Spinal cord (tissue), 10 donors: ENCODE data around the gene UNC13A. TPM values are rescaled to one million over a fixed set of nuclear protein-coding genes. Genes with fewer than 3 reads are reported as not detected.
A peak's percentile ranks its signal among the peaks of the same experiment; 100 is the strongest.

Experiments
- DNase-seq, 6 donors: peaks; one replicate each; pipeline versions ENCODE4 v3.0.0 to v3.0.0-alpha.2; 2013 to 2015; ENCODE audit warnings: low spot score in 6 of 6, low read depth in 4 of 6
- H3K27ac ChIP-seq: one replicate; pipeline ENCODE4 v1.5.1; 2013; ENCODE audit warnings: low read depth, low read length, control low read depth
- H3K27me3 ChIP-seq: one replicate; pipeline ENCODE4 v1.6.1; 2013; ENCODE audit warnings: low read length; ENCODE audit not compliant: control insufficient read depth, insufficient read depth
- H3K36me3 ChIP-seq: one replicate; pipeline ENCODE4 v1.6.1; 2013; ENCODE audit warnings: low read length; ENCODE audit not compliant: control insufficient read depth, insufficient read depth
- H3K4me1 ChIP-seq: one replicate; pipeline ENCODE4 v1.6.1; 2013; ENCODE audit warnings: low read length; ENCODE audit not compliant: control insufficient read depth, insufficient read depth
- H3K4me3 ChIP-seq: one replicate; pipeline ENCODE4 v1.5.1; 2013; ENCODE audit warnings: low read depth, low read length, control low read depth
- H3K9me3 ChIP-seq: one replicate; pipeline ENCODE4 v1.6.1; 2013; ENCODE audit warnings: low read length; ENCODE audit not compliant: control insufficient read depth, insufficient read depth
- WGBS: methylation state at CpG from one replicate; pipeline ENCODE4 v1.1.5; 2013; ENCODE audit warnings: missing lambda C conversion rate; ENCODE audit not compliant: insufficient coverage; 5-methylcytosine and 5-hydroxymethylcytosine counted together
- polyA plus RNA-seq, 2 donors: library from polyadenylated mRNA; unstranded; fragments of 120-200 nt; gene quantifications; one replicate each; pipeline ENCODE4 v1.2.1, GENCODE V29; 2013; ENCODE audit not compliant: insufficient read length in 2 of 2
- total RNA-seq, 2 donors: library from RNA; depleted of rRNA in 1 of 2; stranded (reverse); fragments of 120-200 nt in 1 of 2; fragments of >200 nt in 1 of 2; gene quantifications; one replicate each; pipeline versions ENCODE4 v1.2.3 to v1.2.4, GENCODE V29; 2013 to 2014
- donor health status: healthy.

The UNC13A gene
- total and polyA plus RNA-seq, 4 donors, result 11.2 to 57.4 (median 40.4) TPM

DNA sequence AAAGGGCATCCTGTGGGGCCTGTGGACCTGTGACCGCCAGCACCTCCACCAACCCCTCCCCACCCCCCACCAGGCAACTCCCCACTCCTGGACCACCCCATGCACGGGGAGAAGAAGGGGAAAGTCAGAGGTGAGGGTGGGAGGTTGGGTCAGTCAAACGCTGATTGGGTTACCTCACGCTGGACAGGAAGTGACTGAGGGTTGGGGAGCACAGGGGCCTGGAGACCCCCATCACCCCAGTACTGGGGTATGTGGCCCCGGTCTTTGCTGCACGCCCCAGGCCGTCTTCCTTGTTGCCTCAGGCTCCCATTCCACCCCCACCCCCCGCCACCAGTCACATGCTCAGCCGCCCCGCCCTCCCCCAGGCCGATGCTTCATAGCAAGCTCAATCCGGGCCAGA, 73.7 kb downstream of the UNC13A start:
- DNase-seq, result no peak
- WGBS, result 83% methylated on average over 3 of the region's 12 CpGs
- Histone ChIP-seq H3K4me3 (no peak overlapping the region), H3K27ac (no peak overlapping the region), H3K27me3 (no peaks in the 10 kb centered on the region), H3K36me3 (peaks cover 52% of the 10 kb centered on the region), H3K9me3 (no peaks in the 10 kb centered on the region), H3K4me1 (no peaks in the 10 kb centered on the region)

DNA sequence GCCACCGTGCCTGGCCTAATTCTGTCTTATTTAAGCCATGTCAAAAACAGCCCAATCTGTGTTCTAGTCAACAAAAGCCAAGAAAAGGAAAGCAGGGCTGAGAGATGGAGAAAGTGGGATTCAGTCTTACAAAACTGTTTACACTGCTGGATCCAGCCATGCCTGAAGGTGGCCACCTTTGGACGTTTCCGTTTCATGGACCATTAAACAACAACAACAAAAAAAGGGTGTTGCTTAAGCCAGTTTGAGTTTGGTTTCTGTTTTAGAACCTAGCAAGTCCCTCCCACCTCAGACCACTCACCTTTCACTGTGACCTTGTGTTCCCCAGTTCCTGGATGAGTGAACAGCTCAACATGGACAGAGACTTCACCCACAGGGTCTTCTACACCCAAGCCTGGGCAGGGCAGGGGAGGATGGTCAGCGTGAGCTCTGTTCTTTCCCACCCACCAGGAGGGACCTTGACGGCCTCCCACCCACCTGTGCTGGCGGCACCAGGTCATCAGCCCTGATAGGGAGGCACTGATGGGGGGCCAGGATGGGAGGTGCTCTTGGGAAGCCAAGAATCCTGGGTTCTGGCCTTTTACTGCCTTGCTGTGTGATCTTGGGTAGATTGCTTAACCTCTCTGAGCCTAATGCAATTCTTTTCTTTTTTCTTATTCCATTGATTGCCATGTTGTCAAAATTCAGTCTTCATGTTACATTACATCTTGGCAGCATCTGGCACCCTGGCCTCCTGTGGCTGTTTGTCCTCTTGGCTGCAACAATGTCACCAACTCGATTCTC, 76.5 kb downstream of the UNC13A start:
- WGBS, result 90% methylated on average over 3 of the region's 7 CpGs
- no peaks in the 10 kb centered on the region for H3K9me3 ChIP-seq

DNA sequence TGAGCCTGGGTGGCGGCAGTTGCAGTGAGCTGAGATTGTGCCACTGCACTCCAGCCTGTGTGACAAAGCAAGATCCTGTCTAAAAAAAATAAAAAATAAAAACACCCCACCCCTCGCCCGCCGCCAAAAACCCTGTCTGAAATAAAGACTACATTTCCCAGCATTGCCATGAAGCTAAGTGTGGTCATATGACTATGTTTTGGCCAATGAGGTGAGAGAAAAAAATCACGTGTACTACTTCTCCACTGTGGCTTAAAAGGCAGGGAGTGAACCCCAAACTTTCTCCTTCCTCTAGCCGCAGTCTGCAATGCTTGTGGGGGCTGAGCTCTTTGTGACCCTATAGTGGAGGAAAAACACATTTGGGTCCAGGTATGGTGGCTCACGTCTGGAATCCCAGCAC, 77.8 kb downstream of the UNC13A start:
- peaks cover 27% of the 10 kb centered on the region for H3K36me3 ChIP-seq
- no peak overlapping the region for H3K4me3 ChIP-seq
- no peaks in the 10 kb centered on the region for H3K9me3 ChIP-seq
- DNase-seq, result peak in 1 of 6 donors; percentile 44
- 100% methylated on average over 1 of the region's 7 CpGs for WGBS
- H3K27me3 ChIP-seq, result no peaks in the 10 kb centered on the region
- H3K27ac ChIP-seq, result no peak overlapping the region
- peaks cover 10% of the 10 kb centered on the region for H3K4me1 ChIP-seq

More for the DNA sequence above, 76.5 kb downstream of the UNC13A start:
- no peak for DNase-seq
- Histone ChIP-seq H3K36me3 (peaks cover 37% of the 10 kb centered on the region), H3K4me1 (no peaks in the 10 kb centered on the region), H3K27ac (no peak overlapping the region), H3K27me3 (no peaks in the 10 kb centered on the region), H3K4me3 (no peak overlapping the region)

DNA sequence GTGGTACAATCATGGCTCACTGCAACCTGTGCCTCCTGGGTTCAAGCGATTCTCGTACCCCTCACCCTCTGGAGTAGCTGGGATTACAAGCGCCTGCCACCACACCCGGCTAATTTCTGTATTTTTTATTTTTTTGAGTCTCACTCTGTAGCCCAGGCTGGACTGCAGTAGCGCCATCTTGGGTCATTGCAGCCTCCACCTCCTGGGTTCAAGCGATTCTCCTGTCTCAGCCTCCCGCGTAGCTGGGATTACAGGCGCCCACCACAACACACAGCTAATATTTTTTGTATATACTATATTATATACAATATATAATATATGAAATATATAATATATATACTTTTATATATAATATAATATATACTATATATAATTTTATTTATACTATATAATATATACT, 80.2 kb downstream of the UNC13A start:
- no peaks in the 10 kb centered on the region for H3K9me3 ChIP-seq
- no peaks in the 10 kb centered on the region for H3K27me3 ChIP-seq
- H3K4me1 ChIP-seq, result peaks cover 14% of the 10 kb centered on the region
- no peak overlapping the region for H3K4me3 ChIP-seq
- DNase-seq, result no peak
- H3K27ac ChIP-seq, result no peak overlapping the region
- WGBS, result 95% methylated on average over 5 of the region's 9 CpGs
- peaks cover 19% of the 10 kb centered on the region for H3K36me3 ChIP-seq

DNA sequence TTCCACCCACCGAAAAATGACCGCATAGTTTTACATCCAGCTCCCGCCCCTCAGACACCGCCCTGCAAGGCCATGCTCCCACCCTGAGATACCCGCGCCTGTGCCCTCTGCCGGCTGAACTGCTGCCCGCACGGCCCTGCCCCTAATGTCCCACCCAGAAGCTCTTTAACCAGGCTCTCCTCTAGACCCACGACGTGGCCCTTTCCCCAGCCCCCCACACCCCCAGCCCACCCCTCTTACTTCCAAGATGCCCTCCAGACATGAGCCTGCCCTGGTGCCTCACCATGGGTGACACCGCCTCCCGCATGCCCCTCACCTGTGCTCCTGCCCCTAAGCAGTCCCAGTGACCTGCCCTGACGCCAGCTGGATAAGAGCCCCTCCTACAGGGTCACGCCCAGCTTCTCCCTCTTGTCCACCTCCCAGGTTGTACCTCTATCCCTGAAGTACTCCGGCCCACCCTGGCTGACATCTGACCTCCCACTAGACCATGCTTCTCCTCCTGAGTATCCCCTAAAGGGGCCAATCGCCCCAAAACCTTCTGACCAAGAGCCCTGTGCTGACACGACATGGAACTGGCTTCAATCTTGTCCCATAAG, 81.5 kb downstream of the UNC13A start:
- WGBS, result 15% methylated on average over 18 of the region's 18 CpGs
- Histone ChIP-seq H3K27me3 (no peaks in the 10 kb centered on the region), H3K27ac (no peak overlapping the region)

DNA sequence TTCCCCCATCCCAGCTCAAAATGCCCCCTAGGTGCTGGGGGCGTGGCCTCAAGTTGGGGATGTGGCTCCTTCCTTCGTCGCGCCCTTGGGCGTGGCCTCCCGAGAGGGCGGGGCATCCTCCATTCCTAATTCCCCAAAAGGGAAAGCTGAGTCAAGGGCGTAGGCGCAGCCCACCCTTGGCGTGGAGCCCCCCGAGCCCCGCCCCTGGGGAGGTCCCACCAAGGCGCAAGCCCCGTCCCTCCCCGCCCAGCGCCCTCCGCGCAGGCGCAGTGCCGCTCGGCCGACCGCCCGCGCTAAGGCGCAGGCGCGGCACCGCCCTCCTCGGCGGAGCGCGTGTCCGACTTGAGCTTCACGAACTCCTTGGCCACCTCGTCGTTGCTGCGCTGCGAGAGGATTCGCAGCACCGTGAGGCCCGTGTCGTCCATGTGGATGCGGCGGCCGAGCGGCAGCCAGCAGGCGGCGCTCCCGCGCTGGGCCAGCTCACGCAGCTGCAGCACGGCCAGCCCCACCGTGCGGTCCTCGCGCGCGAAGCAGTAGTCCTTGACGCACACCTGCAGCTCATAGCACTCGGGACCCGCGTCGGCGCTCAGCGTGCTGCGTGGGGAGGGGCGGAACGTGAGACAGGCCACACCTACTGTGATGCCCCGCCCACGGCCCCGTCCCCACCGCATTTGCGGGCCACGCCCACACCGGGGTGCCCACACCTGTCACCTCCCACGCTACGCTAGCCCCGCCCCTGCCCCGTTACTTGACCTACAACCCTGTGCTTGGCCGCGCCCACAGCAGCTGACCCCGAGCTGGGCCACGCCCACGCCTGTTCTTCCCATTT, 82.2 kb downstream of the UNC13A start:
- Histone ChIP-seq H3K4me1 (peaks cover 23% of the 10 kb centered on the region), H3K4me3 (peak overlapping the region; percentile 31), H3K36me3 (peaks cover 16% of the 10 kb centered on the region), H3K9me3 (no peaks in the 10 kb centered on the region), H3K27me3 (no peaks in the 10 kb centered on the region), H3K27ac (no peak overlapping the region)
- peak; percentile 71 to 97 (median 83) for DNase-seq
- WGBS, result under 1% methylated on average over 85 of the region's 85 CpGs

More for the DNA sequence above, 81.5 kb downstream of the UNC13A start:
- peaks cover 17% of the 10 kb centered on the region for H3K36me3 ChIP-seq
- H3K4me1 ChIP-seq, result peaks cover 21% of the 10 kb centered on the region
- DNase-seq, result no peak
- peak overlapping the region; percentile 31 for H3K4me3 ChIP-seq
- H3K9me3 ChIP-seq, result no peaks in the 10 kb centered on the region

DNA sequence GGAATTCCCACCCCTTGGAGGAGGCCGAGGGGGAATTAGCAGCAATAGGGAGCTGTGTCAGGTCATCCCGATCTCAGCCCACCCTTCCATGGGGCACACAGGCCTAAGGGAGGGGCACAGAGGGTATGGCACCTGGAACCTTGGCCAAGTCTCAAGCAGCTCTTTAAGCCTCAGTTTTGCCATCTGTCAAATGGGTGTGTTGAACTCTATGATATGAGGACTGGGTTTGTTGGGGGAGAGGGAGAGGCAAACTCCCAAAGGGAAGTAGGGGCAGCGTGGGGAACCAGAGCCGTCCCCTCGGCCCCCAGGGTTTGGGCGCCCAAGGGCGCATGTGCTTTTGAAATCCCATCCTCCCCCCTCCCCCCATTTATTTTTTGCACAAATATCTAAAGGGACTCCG, 83.0 kb downstream of the UNC13A start:
- WGBS, result 92% methylated on average over 2 of the region's 8 CpGs
- peaks cover 23% of the 10 kb centered on the region for H3K4me1 ChIP-seq
- DNase-seq, result no peak
- no peaks in the 10 kb centered on the region for H3K27me3 ChIP-seq
- H3K9me3 ChIP-seq, result no peaks in the 10 kb centered on the region
- peaks cover 16% of the 10 kb centered on the region for H3K36me3 ChIP-seq
- no peak overlapping the region for H3K27ac ChIP-seq
- H3K4me3 ChIP-seq, result no peak overlapping the region

DNA sequence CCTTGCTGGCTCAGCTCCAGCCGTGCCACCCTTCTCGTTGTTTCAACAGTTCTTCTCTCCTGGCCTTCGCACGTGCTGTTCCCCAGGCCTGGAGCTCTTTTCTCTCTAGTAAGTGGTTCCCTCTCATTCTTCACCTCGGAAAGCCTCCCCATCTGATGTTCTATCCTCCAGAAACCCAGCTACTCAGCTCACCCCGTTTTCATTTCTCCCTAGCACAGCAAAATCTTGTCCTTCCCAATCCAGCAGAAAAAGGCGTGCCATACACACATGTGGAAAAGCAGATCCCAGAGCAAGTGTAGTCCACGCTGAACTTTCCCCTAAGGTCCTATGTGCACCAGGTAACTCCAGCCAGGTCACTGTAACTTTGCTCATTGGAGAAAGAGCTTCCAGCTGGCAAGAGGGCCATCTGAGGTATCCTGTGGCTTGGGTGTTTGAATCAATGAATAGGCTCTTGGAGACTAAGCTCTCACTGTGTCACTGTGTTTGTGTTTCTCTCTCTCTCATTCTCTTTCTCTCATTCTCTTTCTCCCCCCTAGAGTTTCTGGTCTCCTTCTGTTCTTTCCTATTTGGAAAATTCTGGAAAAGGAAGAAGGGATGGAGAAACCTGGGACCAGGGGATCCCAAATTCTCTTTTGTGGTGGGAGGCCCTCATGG, 83.7 kb downstream of the UNC13A start:
- Histone ChIP-seq H3K4me3 (no peak overlapping the region), H3K36me3 (peaks cover 11% of the 10 kb centered on the region), H3K27me3 (no peaks in the 10 kb centered on the region), H3K4me1 (peaks cover 23% of the 10 kb centered on the region), H3K9me3 (no peaks in the 10 kb centered on the region), H3K27ac (no peak overlapping the region)
- 85% methylated on average over 8 of the region's 8 CpGs for WGBS
- DNase-seq, result no peak

DNA sequence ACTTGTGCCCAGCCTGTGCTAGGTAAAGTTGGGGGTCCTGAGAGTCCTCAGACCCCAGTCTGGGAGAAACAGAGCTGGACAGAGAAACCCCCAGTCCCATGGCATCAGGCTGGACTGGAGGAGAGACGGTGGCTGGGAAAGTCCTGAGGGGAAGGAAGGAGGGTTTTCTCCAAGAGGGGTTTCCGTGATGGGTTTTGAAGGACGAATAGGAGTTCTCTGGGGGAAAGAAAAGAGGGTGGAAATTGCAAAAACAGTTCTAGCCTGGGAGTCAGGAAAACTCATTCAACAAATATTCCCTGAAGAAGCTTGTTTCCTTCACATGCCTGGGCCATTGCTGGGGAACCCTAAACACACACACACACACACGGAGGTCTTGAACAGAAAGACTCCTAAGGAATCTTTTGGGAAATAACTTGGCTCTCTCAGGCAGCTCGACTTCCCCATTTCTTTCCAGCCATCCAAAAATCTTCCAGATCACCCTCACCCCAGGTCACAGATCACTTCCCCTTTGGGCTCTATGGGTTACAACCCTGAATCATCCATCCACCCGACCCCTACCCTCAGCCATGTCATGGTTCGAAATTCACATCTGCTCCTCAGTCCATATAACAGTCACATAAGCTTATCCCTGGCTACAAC, 85.2 kb downstream of the UNC13A start:
- Histone ChIP-seq H3K36me3 (peaks cover 5% of the 10 kb centered on the region), H3K27ac (no peak overlapping the region), H3K27me3 (no peaks in the 10 kb centered on the region), H3K4me1 (peaks cover 23% of the 10 kb centered on the region), H3K4me3 (no peak overlapping the region), H3K9me3 (no peaks in the 10 kb centered on the region)
- no peak for DNase-seq
- WGBS, result 77% methylated on average over 5 of the region's 7 CpGs
